ENCODE results near the gene RBM22.

GRCh38 chr5:150661086-150661485, 39.8 kb downstream of the RBM22 start, which contains the start of gene MYOZ3:
- TF ChIP-seq POLR2A (IDR thresholded peaks at IDR 0.05; ENCODE audit: borderline replicate concordance, extremely low read depth, insufficient read depth, insufficient read length) (no peak), YY1 (IDR thresholded peaks at IDR 0.05; ENCODE audit: extremely low read depth, insufficient replicate concordance, low read depth, low read length) (no peak), CTCF (IDR thresholded peaks at IDR 0.05 in 2 of 3, conservative IDR thresholded peaks at IDR 0.05 in 1 of 3; ENCODE audit: borderline replicate concordance in 1 of 3, insufficient read depth in 1 of 3, low read depth in 2 of 3, low read length in 2 of 3) (no peak), ZFX (IDR thresholded peaks at IDR 0.05) (no peak), EZH2 (IDR thresholded peaks at IDR 0.05) (no peak)
- TF ChIP-seq, protein P1, sequence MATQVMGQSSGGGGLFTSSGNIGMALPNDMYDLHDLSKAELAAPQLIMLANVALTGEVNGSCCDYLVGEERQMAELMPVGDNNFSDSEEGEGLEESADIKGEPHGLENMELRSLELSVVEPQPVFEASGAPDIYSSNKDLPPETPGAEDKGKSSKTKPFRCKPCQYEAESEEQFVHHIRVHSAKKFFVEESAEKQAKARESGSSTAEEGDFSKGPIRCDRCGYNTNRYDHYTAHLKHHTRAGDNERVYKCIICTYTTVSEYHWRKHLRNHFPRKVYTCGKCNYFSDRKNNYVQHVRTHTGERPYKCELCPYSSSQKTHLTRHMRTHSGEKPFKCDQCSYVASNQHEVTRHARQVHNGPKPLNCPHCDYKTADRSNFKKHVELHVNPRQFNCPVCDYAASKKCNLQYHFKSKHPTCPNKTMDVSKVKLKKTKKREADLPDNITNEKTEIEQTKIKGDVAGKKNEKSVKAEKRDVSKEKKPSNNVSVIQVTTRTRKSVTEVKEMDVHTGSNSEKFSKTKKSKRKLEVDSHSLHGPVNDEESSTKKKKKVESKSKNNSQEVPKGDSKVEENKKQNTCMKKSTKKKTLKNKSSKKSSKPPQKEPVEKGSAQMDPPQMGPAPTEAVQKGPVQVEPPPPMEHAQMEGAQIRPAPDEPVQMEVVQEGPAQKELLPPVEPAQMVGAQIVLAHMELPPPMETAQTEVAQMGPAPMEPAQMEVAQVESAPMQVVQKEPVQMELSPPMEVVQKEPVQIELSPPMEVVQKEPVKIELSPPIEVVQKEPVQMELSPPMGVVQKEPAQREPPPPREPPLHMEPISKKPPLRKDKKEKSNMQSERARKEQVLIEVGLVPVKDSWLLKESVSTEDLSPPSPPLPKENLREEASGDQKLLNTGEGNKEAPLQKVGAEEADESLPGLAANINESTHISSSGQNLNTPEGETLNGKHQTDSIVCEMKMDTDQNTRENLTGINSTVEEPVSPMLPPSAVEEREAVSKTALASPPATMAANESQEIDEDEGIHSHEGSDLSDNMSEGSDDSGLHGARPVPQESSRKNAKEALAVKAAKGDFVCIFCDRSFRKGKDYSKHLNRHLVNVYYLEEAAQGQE (IDR thresholded peaks at IDR 0.05; ENCODE audit: low read depth): no peak
